NCI-H1694 (cell line): ENCODE results near the gene TNS4.

Experiments
- DNase-seq: peaks from one replicate; lab custom pipeline; 2025; lab: John Stamatoyannopoulos, UW

The TNS4 gene

GRCh38 chr17:40536295-40537171 lies 35.1 kb upstream of the TNS4 start:
- no peak for DNase-seq

- no peak for DNase-seq
Observed at GRCh38 chr17:40535924-40536294, 34.5 kb upstream of the TNS4 start.

GRCh38 chr17:40535438-40535837 lies 34.0 kb upstream of the TNS4 start:
- DNase-seq, result no peak

GRCh38 chr17:40534371-40535189 lies 33.2 kb upstream of the TNS4 start:
- DNase-seq, result no peak

- DNase-seq, result no peak
Observed at GRCh38 chr17:40533896-40534295, 32.5 kb upstream of the TNS4 start.

GRCh38 chr17:40532520-40533253 lies 31.3 kb upstream of the TNS4 start:
- DNase-seq, result no peak

- DNase-seq, result no peak
Observed at GRCh38 chr17:40531051-40531991, 29.9 kb upstream of the TNS4 start.

GRCh38 chr17:40530531-40530994 lies 29.1 kb upstream of the TNS4 start:
- no peak for DNase-seq

GRCh38 chr17:40529991-40530390 lies 28.6 kb upstream of the TNS4 start:
- no peak for DNase-seq

- DNase-seq, result no peak
Observed at GRCh38 chr17:40528692-40529417, 27.4 kb upstream of the TNS4 start.

GRCh38 chr17:40526668-40527067 lies 25.2 kb upstream of the TNS4 start:
- DNase-seq, result no peak

- DNase-seq, result no peak
Observed at GRCh38 chr17:40525294-40525693, 23.9 kb upstream of the TNS4 start.

- no peak for DNase-seq
Observed at GRCh38 chr17:40524243-40524965, 23.0 kb upstream of the TNS4 start.

GRCh38 chr17:40522961-40523310 lies 21.5 kb upstream of the TNS4 start:
- DNase-seq, result no peak

GRCh38 chr17:40522250-40522960 lies 21.0 kb upstream of the TNS4 start:
- DNase-seq, result no peak

GRCh38 chr17:40520991-40521453 lies 19.6 kb upstream of the TNS4 start:
- no peak for DNase-seq

GRCh38 chr17:40519089-40519775 lies 17.8 kb upstream of the TNS4 start:
- no peak for DNase-seq

GRCh38 chr17:40518401-40519088 lies 17.1 kb upstream of the TNS4 start:
- no peak for DNase-seq
